IMR-90 (cell line): ENCODE data around the gene RELN. TPM values are rescaled to one million over a fixed set of nuclear protein-coding genes. Genes with fewer than 3 reads are reported as not detected.

Experiments used
- ATAC-seq: fragments of 200-7000 bp; cut with Tn5 transposase; 2 replicates; pipeline ENCODE4 v1.9.1; 2020; ENCODE audit warnings: low read depth, mild to moderate bottlenecking, moderate library complexity
- BruUV-seq: library from RNA; stranded (reverse); fragments of 400-500 nt; replicated peaks from 2 replicates; lab custom pipeline; 2021; lab: Mats Ljungman, UMichigan
- CTCF ChIA-PET: fragments of 300-600 bp; formaldehyde crosslinking; extraction: SDS; loops from one replicate; lab custom pipeline; 2021; ENCODE audit warnings: antibody characterized with exemption; lab: Yijun Ruan, JAX
- POLR2A ChIA-PET: fragments of 300-600 bp; sonication (Branson Sonifier 250); formaldehyde crosslinking; loops from one replicate; lab custom pipeline; 2022; ENCODE audit warnings: antibody characterized with exemption; ENCODE audit not compliant: unreplicated experiment; lab: Charles Lee
- DNase-seq: peaks from one replicate; pipeline ENCODE4 v3.0.0; 2013
- H2AFZ ChIP-seq: replicated peaks from 2 replicates; pipeline ENCODE3; 2013; ENCODE audit warnings: low read length, mild to moderate bottlenecking; ENCODE audit not compliant: poor library complexity
- H2AK5ac ChIP-seq: 2 replicates; pipeline ENCODE4 v1.6.1; 2013; ENCODE audit warnings: low read depth, low read length, inconsistent platforms
- H2AK9ac ChIP-seq: replicated peaks from 2 replicates; pipeline ENCODE3; 2013; ENCODE audit warnings: mild to moderate bottlenecking, low read depth, low read length, moderate library complexity; ENCODE audit not compliant: poor library complexity
- H2BK120ac ChIP-seq: 2 replicates; pipeline ENCODE4 v1.6.1; 2013; ENCODE audit warnings: low read depth, low read length, inconsistent platforms
- H2BK15ac ChIP-seq: 3 replicates; pipeline ENCODE4 v1.6.1; 2013; ENCODE audit warnings: low read depth, low read length, inconsistent platforms
- H2BK20ac ChIP-seq: 2 replicates; pipeline ENCODE4 v1.6.1; 2013; ENCODE audit warnings: low read depth, mild to moderate bottlenecking, inconsistent platforms, low read length, moderate library complexity
- H2BK5ac ChIP-seq: 2 replicates; pipeline ENCODE4 v1.6.1; 2013; ENCODE audit warnings: mild to moderate bottlenecking, low read depth, low read length, inconsistent platforms; ENCODE audit not compliant: poor library complexity, severe bottlenecking
- H3K14ac ChIP-seq: replicated peaks from 2 replicates; pipeline ENCODE4 v1.6.1; 2013; ENCODE audit warnings: low read depth, low read length, inconsistent platforms
- H3K18ac ChIP-seq: 2 replicates; pipeline ENCODE4 v1.6.1; 2013; ENCODE audit warnings: low read depth, low read length, control low read depth
- H3K23ac ChIP-seq: 2 replicates; pipeline ENCODE4 v1.6.1; 2013; ENCODE audit warnings: low read depth, low read length, inconsistent platforms
- H3K27ac ChIP-seq: 2 replicates; pipeline ENCODE4 v1.5.1; 2013; ENCODE audit warnings: mild to moderate bottlenecking, control low read depth, low read length; ENCODE audit not compliant: insufficient read depth
- H3K27me3 ChIP-seq: 2 replicates; pipeline ENCODE4 v1.6.1; 2013; ENCODE audit warnings: low read length; ENCODE audit not compliant: control insufficient read depth, insufficient read depth
- H3K36me3 ChIP-seq: 2 replicates; pipeline ENCODE4 v1.6.1; 2013; ENCODE audit warnings: low read length, mixed read lengths; ENCODE audit not compliant: control insufficient read depth, insufficient read depth
- H3K4ac ChIP-seq: 2 replicates; pipeline ENCODE4 v1.6.1; 2013; ENCODE audit warnings: low read depth, low read length, inconsistent platforms
- H3K4me1 ChIP-seq: 2 replicates; pipeline ENCODE4 v1.6.1; 2013; ENCODE audit warnings: low read length, mixed read lengths; ENCODE audit not compliant: control insufficient read depth, insufficient read depth
- H3K4me2 ChIP-seq: 2 replicates; pipeline ENCODE4 v1.6.1; 2013; ENCODE audit warnings: low read depth, mild to moderate bottlenecking, control low read depth, low read length, moderate library complexity
- H3K4me3 ChIP-seq: 2 replicates; pipeline ENCODE4 v1.5.1; 2013; ENCODE audit warnings: low read depth, mild to moderate bottlenecking, control low read depth, low read length, moderate library complexity; ENCODE audit not compliant: insufficient read depth
- H3K56ac ChIP-seq: 2 replicates; pipeline ENCODE4 v1.6.1; 2013; ENCODE audit warnings: low read length, inconsistent platforms; ENCODE audit not compliant: insufficient read depth; ENCODE audit errors: extremely low read depth
- H3K79me1 ChIP-seq, 2 experiments: 2 replicates each; pipeline ENCODE4 v1.6.1; 2013; ENCODE audit warnings: low read length in 2 of 2, inconsistent platforms in 1 of 2, low read depth in 1 of 2
- H3K9ac ChIP-seq: 2 replicates; pipeline ENCODE4 v1.6.1; 2013; ENCODE audit warnings: low read depth, low read length, control low read depth
- H3K9me1 ChIP-seq: 2 replicates; pipeline ENCODE4 v1.6.1; 2013; ENCODE audit warnings: low read length, inconsistent platforms; ENCODE audit not compliant: insufficient read depth
- H3K9me3 ChIP-seq: 2 replicates; pipeline ENCODE4 v1.6.1; 2013; ENCODE audit warnings: low read length; ENCODE audit not compliant: control insufficient read depth, insufficient read depth
- H4K20me1 ChIP-seq: 2 replicates; pipeline ENCODE4 v1.6.1; 2013; ENCODE audit warnings: low read length, inconsistent platforms; ENCODE audit not compliant: insufficient read depth
- H4K5ac ChIP-seq: 2 replicates; pipeline ENCODE4 v1.6.1; 2013; ENCODE audit warnings: mild to moderate bottlenecking, low read depth, low read length, control low read depth
- H4K8ac ChIP-seq, 2 experiments: 2 replicates each; pipeline ENCODE4 v1.6.1; 2013; ENCODE audit warnings: low read depth in 2 of 2, low read length in 2 of 2, control low read depth in 1 of 2, inconsistent platforms in 1 of 2
- H4K91ac ChIP-seq: 2 replicates; pipeline ENCODE4 v1.6.1; 2013; ENCODE audit warnings: low read depth, low read length, inconsistent platforms; ENCODE audit not compliant: insufficient read depth
- BHLHE40 ChIP-seq: fragments of 150-350 bp; IDR thresholded peaks from 2 replicates; pipeline ENCODE4 v1.6.1; 2016; ENCODE audit warnings: mild to moderate bottlenecking, low read depth, low read length
- CEBPB ChIP-seq: IDR thresholded peaks from 2 replicates; pipeline ENCODE4 v1.6.1; 2012; ENCODE audit warnings: low read depth, low read length, improper control_type of control experiment
- CTCF ChIP-seq: conservative IDR thresholded peaks from 2 replicates; pipeline ENCODE4 v1.5.1; 2012; ENCODE audit warnings: mild to moderate bottlenecking, low read depth, low read length, improper control_type of control experiment
- FOS ChIP-seq: fragments of 150-350 bp; IDR thresholded peaks from 2 replicates; pipeline ENCODE4 v1.6.1; 2016; ENCODE audit warnings: low read depth, low read length
- MAZ ChIP-seq: IDR thresholded peaks from 2 replicates; pipeline ENCODE4 v1.6.1; 2012; ENCODE audit warnings: low read depth, mild to moderate bottlenecking, low read length, improper control_type of control experiment, moderate library complexity, borderline replicate concordance
- RCOR1 ChIP-seq: IDR thresholded peaks from 2 replicates; pipeline ENCODE4 v1.6.1; 2012; ENCODE audit warnings: mild to moderate bottlenecking, low read length, improper control_type of control experiment; ENCODE audit not compliant: insufficient replicate concordance
- SMC3 ChIP-seq: fragments of 150-350 bp; IDR thresholded peaks from 2 replicates; pipeline ENCODE4 v1.6.1; 2016; ENCODE audit warnings: low read depth, mild to moderate bottlenecking, antibody characterized with exemption, low read length, moderate library complexity
- WGBS, 2 experiments: methylation state at CpG; one replicate each; pipeline versions ENCODE4 v1.1.5 to v1.1.7; 2013; ENCODE audit warnings: missing lambda C conversion rate in 2 of 2; ENCODE audit not compliant: insufficient read length in 1 of 2; ENCODE audit errors: extremely low coverage in 2 of 2; 5-methylcytosine and 5-hydroxymethylcytosine counted together
- dilution Hi-C: fragments of 300-500 bp; cut with HindIII; formaldehyde crosslinking; loops from one replicate; pipeline ENCODE4 v1.14.3; 2018; ENCODE audit warnings: low sequenced_read_pairs; ENCODE audit not compliant: unreplicated experiment
- in situ Hi-C: fragments of 300-500 bp; cut with MboI; formaldehyde crosslinking; loops from 3 replicates; pipeline ENCODE4 v1.14.3; 2019; ENCODE audit warnings: low sequenced_read_pairs, inconsistent platforms, mixed read lengths
- intact Hi-C: fragments of 100-400 bp; cut with micrococcal nuclease; formaldehyde crosslinking; loops from 2 replicates; pipeline ENCODE4 v1.10.0; 2022
- polyA plus RNA-seq, 3 experiments: library from polyadenylated mRNA; depleted of rRNA; stranded (reverse); fragments of >200 nt; gene quantifications; 2 replicates each; pipeline ENCODE4 v1.2.3, GENCODE V29; 2012; ENCODE audit warnings: low replicate concordance in 1 of 3
- total RNA-seq: library from RNA; depleted of rRNA; stranded (reverse); fragments of >200 nt; gene quantifications from 2 replicates; pipeline ENCODE4 v1.2.3, GENCODE V29; 2012

The RELN gene
- total and polyA plus RNA-seq, 2 of the 4 experiments (the other 2 are of a cell fraction), result 14.7 to 23.7 TPM

DNA sequence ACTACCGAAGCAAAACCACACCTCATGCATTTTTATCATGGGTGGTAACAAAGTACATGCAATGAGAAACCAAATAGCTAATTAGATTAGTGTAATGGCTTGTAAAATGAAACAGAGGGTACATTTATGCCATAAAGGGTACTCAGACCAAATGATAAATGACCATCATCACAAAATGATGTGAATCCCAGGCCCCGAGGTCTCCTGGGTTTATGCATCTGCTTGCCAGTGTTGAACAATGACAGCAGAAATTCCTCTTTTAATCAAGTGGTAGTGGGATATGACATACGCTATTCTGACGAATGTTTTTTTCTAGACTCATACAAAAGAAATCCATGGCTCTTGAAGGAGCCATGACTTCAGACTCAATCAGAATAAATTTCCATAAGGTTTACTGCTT is 293.9 kb downstream of the RELN start:
- peaks cover under 1% of the 10 kb centered on the region; the same call in 1 of the 2 replicates for H3K4me1 ChIP-seq
- intact Hi-C loops, result no loop called here
- ChIA-PET POLR2A (no interaction called here), CTCF (no interaction called here)
- no peak overlapping the region for H2AK9ac ChIP-seq
- H3K9ac ChIP-seq, result no peak overlapping the region
- DNase-seq, result no peak
- in situ Hi-C loops, result no loop called here
- no peak overlapping the region for H3K27ac ChIP-seq
- no peak overlapping the region for H3K4me2 ChIP-seq
- no CpG with 5 or more reads among the region's 4 CpGs for WGBS, 2 experiments
- no peak overlapping the region for H2BK5ac ChIP-seq
- H4K5ac ChIP-seq, result no peak overlapping the region
- no peak for ATAC-seq
- no peaks in the 10 kb centered on the region for H4K20me1 ChIP-seq
- no peak for TF ChIP-seq SMC3
- no peak for TF ChIP-seq FOS
- no peak for TF ChIP-seq BHLHE40
- TF ChIP-seq CTCF, result no peak
- no peak for TF ChIP-seq CEBPB
- TF ChIP-seq RCOR1, result no peak
- no peak for TF ChIP-seq MAZ
- no TSS peak for BruUV-seq
- no peak overlapping the region for H4K8ac ChIP-seq
- no peaks in the 10 kb centered on the region; the same call in 1 of the 2 replicates for H3K9me1 ChIP-seq
- no peak overlapping the region for H4K91ac ChIP-seq
- H3K18ac ChIP-seq, result no peak overlapping the region
- dilution Hi-C loops, result no loop called here
- no peak overlapping the region for H2BK120ac ChIP-seq
- H3K4ac ChIP-seq, result no peak overlapping the region
- H3K27me3 ChIP-seq, result no peaks in the 10 kb centered on the region
- H2AK5ac ChIP-seq, result no peak overlapping the region
- H2AFZ ChIP-seq, result no peak overlapping the region
- H3K56ac ChIP-seq, result no peak overlapping the region
- H3K14ac ChIP-seq, result no peak overlapping the region
- H3K4me3 ChIP-seq, result no peak overlapping the region
- H2BK20ac ChIP-seq, result no peak overlapping the region
- 0 out of 2 replicates have a peak, but pooled peaks cover 3% of the 10 kb centered on the region for H3K36me3 ChIP-seq
- H3K79me1 ChIP-seq, result no peaks in the 10 kb centered on the region
- H3K9me3 ChIP-seq, result no peaks in the 10 kb centered on the region
- H2BK15ac ChIP-seq, result no peak overlapping the region
- H3K23ac ChIP-seq, result no peak overlapping the region
